ENCODE results near the gene TBC1D3B. TPM values are rescaled to one million over a fixed set of nuclear protein-coding genes. Genes with fewer than 3 reads are reported as not detected.

Gene TBC1D3B
- total RNA-seq, 1 experiment from 2014 or later, result 12.5 TPM

DNA sequence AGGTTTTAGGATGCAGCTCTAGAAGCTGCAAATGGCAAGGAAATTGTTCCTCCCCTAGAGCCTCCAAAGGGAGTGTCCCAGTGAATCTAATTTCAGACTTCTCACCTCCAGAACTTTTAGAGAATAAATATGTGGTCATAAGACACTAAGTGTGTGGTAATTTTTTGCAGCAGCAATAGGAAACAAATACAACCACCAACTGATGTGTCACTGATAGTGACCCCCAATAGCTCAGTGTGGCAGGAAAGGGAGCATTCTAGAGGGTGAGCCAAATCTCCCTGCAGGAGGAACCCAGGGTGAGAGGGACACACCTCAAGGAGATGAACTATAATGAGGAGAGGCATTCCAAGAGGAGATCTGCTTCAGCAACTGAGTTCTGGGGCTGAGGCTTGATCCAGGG is 38.5 kb upstream of the TBC1D3B start:
- no peaks in the 10 kb centered on the region for H3K36me3 Mint-ChIP-seq (ENCODE audit: insufficient read depth, unreplicated experiment)
- no peaks in the 10 kb centered on the region for H3K36me3 ChIP-seq (ENCODE audit: control insufficient read depth, insufficient read depth, low read length)
- no peaks in the 10 kb centered on the region for H3K4me1 Mint-ChIP-seq (ENCODE audit: low read depth, unreplicated experiment)
- H3K27me3 ChIP-seq (replicated peaks; ENCODE audit: control insufficient read depth, insufficient read depth, low read length), result peaks cover 1% of the 10 kb centered on the region; the same call in 1 of the 2 replicates
- intact Hi-C loops (cut with micrococcal nuclease; ENCODE audit: unreplicated experiment), result no loop called here
- peaks cover 6% of the 10 kb centered on the region; the same call in 1 of the 2 replicates for H3K9me3 ChIP-seq
- H3K27me3 Mint-ChIP-seq (ENCODE audit: insufficient read depth, unreplicated experiment), result peaks cover 25% of the 10 kb centered on the region
- BruUV-seq (replicated peaks), result no TSS peak
- H3K4me3 Mint-ChIP-seq (ENCODE audit: unreplicated experiment), result no peak overlapping the region
- H3K4me1 ChIP-seq, result no peaks in the 10 kb centered on the region
- TF ChIP-seq, protein P1, sequence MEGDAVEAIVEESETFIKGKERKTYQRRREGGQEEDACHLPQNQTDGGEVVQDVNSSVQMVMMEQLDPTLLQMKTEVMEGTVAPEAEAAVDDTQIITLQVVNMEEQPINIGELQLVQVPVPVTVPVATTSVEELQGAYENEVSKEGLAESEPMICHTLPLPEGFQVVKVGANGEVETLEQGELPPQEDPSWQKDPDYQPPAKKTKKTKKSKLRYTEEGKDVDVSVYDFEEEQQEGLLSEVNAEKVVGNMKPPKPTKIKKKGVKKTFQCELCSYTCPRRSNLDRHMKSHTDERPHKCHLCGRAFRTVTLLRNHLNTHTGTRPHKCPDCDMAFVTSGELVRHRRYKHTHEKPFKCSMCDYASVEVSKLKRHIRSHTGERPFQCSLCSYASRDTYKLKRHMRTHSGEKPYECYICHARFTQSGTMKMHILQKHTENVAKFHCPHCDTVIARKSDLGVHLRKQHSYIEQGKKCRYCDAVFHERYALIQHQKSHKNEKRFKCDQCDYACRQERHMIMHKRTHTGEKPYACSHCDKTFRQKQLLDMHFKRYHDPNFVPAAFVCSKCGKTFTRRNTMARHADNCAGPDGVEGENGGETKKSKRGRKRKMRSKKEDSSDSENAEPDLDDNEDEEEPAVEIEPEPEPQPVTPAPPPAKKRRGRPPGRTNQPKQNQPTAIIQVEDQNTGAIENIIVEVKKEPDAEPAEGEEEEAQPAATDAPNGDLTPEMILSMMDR (IDR thresholded peaks at IDR 0.05; ENCODE audit: insufficient read depth in 1 of 2, low read depth in 1 of 2, low read length in 1 of 2, severe bottlenecking in 1 of 2, unreplicated experiment in 1 of 2), result no peak
- ChIA-PET POLR2A (no interaction called here), CTCF (no interaction called here)
- no peak overlapping the region for H3K27ac Mint-ChIP-seq (ENCODE audit: unreplicated experiment)
- no peaks in the 10 kb centered on the region for H3K9me3 Mint-ChIP-seq (ENCODE audit: unreplicated experiment)
- DNase-seq, result no peak
- no peak overlapping the region for H3K4me3 ChIP-seq (ENCODE audit: low read depth, low read length)

DNA sequence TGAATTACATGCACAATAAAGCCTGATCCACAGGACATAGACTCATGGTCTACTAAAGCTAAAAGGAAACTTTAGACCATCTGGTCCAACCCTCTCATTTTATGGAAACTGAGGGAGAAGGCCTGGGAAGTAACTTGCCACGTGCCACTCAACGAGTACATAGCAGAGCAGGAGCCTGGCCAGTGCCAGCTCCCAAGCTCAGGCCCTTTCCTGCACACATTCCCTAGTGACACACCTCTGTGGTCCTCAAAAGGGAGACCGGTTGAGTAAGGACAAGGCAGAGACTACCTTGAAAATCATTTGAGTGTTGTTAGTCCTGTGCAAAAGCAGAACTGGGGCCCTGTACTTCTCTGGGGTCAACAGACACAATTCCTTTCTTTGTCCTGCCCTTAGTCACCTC is 37.3 kb upstream of the TBC1D3B start:
- intact Hi-C loops (cut with micrococcal nuclease; ENCODE audit: unreplicated experiment), result no loop called here
- H3K27me3 Mint-ChIP-seq (ENCODE audit: insufficient read depth, unreplicated experiment), result peaks cover 26% of the 10 kb centered on the region
- DNase-seq, result no peak
- H3K36me3 ChIP-seq (ENCODE audit: control insufficient read depth, insufficient read depth, low read length), result no peaks in the 10 kb centered on the region
- no peaks in the 10 kb centered on the region for H3K36me3 Mint-ChIP-seq (ENCODE audit: insufficient read depth, unreplicated experiment)
- H3K27me3 ChIP-seq (replicated peaks; ENCODE audit: control insufficient read depth, insufficient read depth, low read length), result peaks cover 1% of the 10 kb centered on the region; the same call in 1 of the 2 replicates
- H3K27ac Mint-ChIP-seq (ENCODE audit: unreplicated experiment), result no peak overlapping the region
- no peaks in the 10 kb centered on the region for H3K4me1 ChIP-seq
- H3K9me3 Mint-ChIP-seq (ENCODE audit: unreplicated experiment), result no peaks in the 10 kb centered on the region
- POLR2A ChIA-PET, result no interaction called here
- H3K4me3 Mint-ChIP-seq (ENCODE audit: unreplicated experiment), result no peak overlapping the region
- BruUV-seq (replicated peaks), result no TSS peak
- H3K9me3 ChIP-seq, result peaks cover 6% of the 10 kb centered on the region; the same call in 1 of the 2 replicates
- H3K4me1 Mint-ChIP-seq (ENCODE audit: low read depth, unreplicated experiment), result no peaks in the 10 kb centered on the region
- H3K4me3 ChIP-seq (ENCODE audit: low read depth, low read length), result no peak overlapping the region
- CTCF ChIA-PET, result no interaction called here
- TF ChIP-seq, protein P1 (IDR thresholded peaks at IDR 0.05; ENCODE audit: insufficient read depth in 1 of 2, low read depth in 1 of 2, low read length in 1 of 2, severe bottlenecking in 1 of 2, unreplicated experiment in 1 of 2), result no peak

DNA sequence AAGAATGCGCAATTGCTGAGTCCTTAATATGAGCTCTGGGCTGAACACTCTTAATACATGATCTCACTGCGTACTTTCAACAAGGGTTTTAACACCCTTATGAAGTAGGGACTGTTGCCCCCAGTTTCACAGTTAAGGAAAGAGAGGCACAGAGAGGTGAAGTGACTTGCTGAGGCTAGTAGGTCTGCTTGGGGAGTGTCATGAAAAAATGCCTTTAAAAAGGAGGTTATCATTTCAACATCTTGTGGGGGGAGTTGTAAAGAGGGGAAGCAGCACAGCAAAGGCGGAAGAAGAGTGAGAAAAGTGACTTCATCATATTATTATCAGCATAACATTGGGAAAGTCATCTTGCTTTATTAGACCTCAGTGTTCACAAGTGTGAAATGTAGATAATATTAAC is 36.5 kb upstream of the TBC1D3B start:
- H3K36me3 ChIP-seq (ENCODE audit: control insufficient read depth, insufficient read depth, low read length), result no peaks in the 10 kb centered on the region
- H3K4me1 ChIP-seq, result no peaks in the 10 kb centered on the region
- H3K4me3 Mint-ChIP-seq (ENCODE audit: unreplicated experiment), result no peak overlapping the region
- ChIA-PET POLR2A (no interaction called here), CTCF (no interaction called here)
- BruUV-seq (replicated peaks), result no TSS peak
- H3K36me3 Mint-ChIP-seq (ENCODE audit: insufficient read depth, unreplicated experiment), result no peaks in the 10 kb centered on the region
- 0 out of 2 replicates have a peak, but pooled peaks cover under 1% of the 10 kb centered on the region for H3K9me3 ChIP-seq
- TF ChIP-seq, protein P1 (IDR thresholded peaks at IDR 0.05; ENCODE audit: insufficient read depth in 1 of 2, low read depth in 1 of 2, low read length in 1 of 2, severe bottlenecking in 1 of 2, unreplicated experiment in 1 of 2), result no peak
- no peaks in the 10 kb centered on the region for H3K9me3 Mint-ChIP-seq (ENCODE audit: unreplicated experiment)
- intact Hi-C loops (cut with micrococcal nuclease; ENCODE audit: unreplicated experiment), result no loop called here
- H3K27ac Mint-ChIP-seq (ENCODE audit: unreplicated experiment), result no peak overlapping the region
- peaks cover 26% of the 10 kb centered on the region for H3K27me3 Mint-ChIP-seq (ENCODE audit: insufficient read depth, unreplicated experiment)
- no peak for DNase-seq
- no peaks in the 10 kb centered on the region for H3K4me1 Mint-ChIP-seq (ENCODE audit: low read depth, unreplicated experiment)
- peaks cover 1% of the 10 kb centered on the region; the same call in 1 of the 2 replicates for H3K27me3 ChIP-seq (replicated peaks; ENCODE audit: control insufficient read depth, insufficient read depth, low read length)
- H3K4me3 ChIP-seq (ENCODE audit: low read depth, low read length), result no peak overlapping the region
